Keratinocyte (primary cell): ENCODE results near the gene GDPD4. TPM values are rescaled to one million over a fixed set of nuclear protein-coding genes. Genes with fewer than 3 reads are reported as not detected.

Experiments
- DNase-seq: peaks from one replicate; pipeline ENCODE4 v3.0.0-alpha.2; 2011; ENCODE audit warnings: low read depth, missing footprints, low spot score
- FAIRE-seq: peaks from 2 replicates; lab custom pipeline; 2011; peaks lifted over from hg19 to GRCh38; lab: Jason Lieb, UNC
- H2AFZ ChIP-seq: 2 replicates; pipeline ENCODE4 v1.6.0; 2012; ENCODE audit warnings: low read length, control low read depth, inconsistent platforms; ENCODE audit not compliant: control insufficient read depth
- H3K27ac ChIP-seq: 2 replicates; pipeline ENCODE4 v1.5.1; 2011; ENCODE audit warnings: low read length; ENCODE audit not compliant: control insufficient read depth, insufficient read depth
- H3K27me3 ChIP-seq: 3 replicates; pipeline ENCODE4 v1.6.0; 2011; ENCODE audit warnings: low read length; ENCODE audit not compliant: control insufficient read depth, insufficient read depth; ENCODE audit errors: extremely low read depth
- H3K36me3 ChIP-seq, 2 experiments: 2 replicates in 1 of 2; 3 replicates in 1 of 2; pipeline ENCODE4 v1.5.1; 2011; ENCODE audit warnings: low read length in 2 of 2, mild to moderate bottlenecking in 1 of 2; ENCODE audit not compliant: control insufficient read depth in 2 of 2, insufficient read depth in 2 of 2; ENCODE audit errors: extremely low read depth in 1 of 2
- H3K4me1 ChIP-seq: 3 replicates; pipeline ENCODE4 v1.5.1; 2011; ENCODE audit warnings: low read length; ENCODE audit not compliant: control insufficient read depth, insufficient read depth; ENCODE audit errors: extremely low read depth
- H3K4me2 ChIP-seq: 3 replicates; pipeline ENCODE4 v1.6.0; 2011; ENCODE audit warnings: low read depth, low read length; ENCODE audit not compliant: control insufficient read depth, insufficient read depth; ENCODE audit errors: extremely low read depth
- H3K4me3 ChIP-seq, 3 experiments: fragments of 200-600 bp in 1 of 3; sonication (generic) in 1 of 3; 2 replicates in 2 of 3; 3 replicates in 1 of 3; pipeline ENCODE4 v1.5.1; 2011 to 2016; ENCODE audit warnings: low read length in 3 of 3, mild to moderate bottlenecking in 3 of 3, control low read depth in 2 of 3, inconsistent platforms in 1 of 3, low read depth in 1 of 3, mixed read lengths in 1 of 3, mixed run types in 1 of 3, moderate library complexity in 1 of 3; ENCODE audit not compliant: control insufficient read depth in 2 of 3, insufficient read depth in 2 of 3; ENCODE audit errors: extremely low read depth in 1 of 3
- H3K79me2 ChIP-seq: 2 replicates; pipeline ENCODE4 v1.6.0; 2012; ENCODE audit warnings: low read length; ENCODE audit not compliant: control insufficient read depth, insufficient read depth
- H3K9ac ChIP-seq: 3 replicates; pipeline ENCODE4 v1.6.0; 2011; ENCODE audit warnings: low read length; ENCODE audit not compliant: control insufficient read depth, insufficient read depth; ENCODE audit errors: extremely low read depth
- H3K9me1 ChIP-seq: 3 replicates; pipeline ENCODE4 v1.6.0; 2011; ENCODE audit warnings: low read length; ENCODE audit not compliant: control insufficient read depth, insufficient read depth; ENCODE audit errors: extremely low read depth
- H3K9me3 ChIP-seq: 2 replicates; pipeline ENCODE4 v1.5.1; 2012; ENCODE audit warnings: low read depth, low read length; ENCODE audit not compliant: control insufficient read depth
- H4K20me1 ChIP-seq: 3 replicates; pipeline ENCODE4 v1.6.0; 2011; ENCODE audit warnings: low read length; ENCODE audit not compliant: control insufficient read depth, insufficient read depth; ENCODE audit errors: extremely low read depth
- EZH2 ChIP-seq: IDR thresholded peaks from one replicate; pipeline ENCODE4 v1.6.1; 2012; ENCODE audit warnings: inconsistent platforms, mild to moderate bottlenecking, low read length, moderate library complexity
- dilution Hi-C: fragments of 300-500 bp; cut with MboI; formaldehyde crosslinking; loops from one replicate; pipeline ENCODE4 v1.7.0; 2020; ENCODE audit warnings: low sequenced_read_pairs; ENCODE audit not compliant: extremely low pct_ligation_motif_present
- polyA plus RNA-seq, 5 experiments: library from polyadenylated mRNA; depleted of rRNA in 3 of 5; stranded (reverse) in 3 of 5; stranded (forward) in 1 of 5; unstranded in 1 of 5; fragments of >200 nt; gene quantifications; 1 replicate in 1 of 5; 2 replicates in 3 of 5; 3 replicates in 1 of 5; pipeline versions ENCODE4 v1.2.1 to v1.2.3, GENCODE V29; 2011 to 2012; ENCODE audit warnings: missing spikeins in 2 of 5, low read depth in 1 of 5, low replicate concordance in 1 of 5
- TF ChIP-seq, protein P1 (sequence below), 3 experiments: IDR thresholded peaks in 1 of 3; conservative IDR thresholded peaks in 1 of 3; optimal IDR thresholded peaks in 1 of 3; 2 replicates in 2 of 3; 3 replicates in 1 of 3; pipeline versions ENCODE3 to v1.5.1; 2011; ENCODE audit warnings: low read length in 3 of 3, mild to moderate bottlenecking in 3 of 3, moderate library complexity in 2 of 3, control low read depth in 1 of 3, inconsistent platforms in 1 of 3; ENCODE audit not compliant: insufficient read depth in 2 of 3; ENCODE audit errors: extremely low read depth in 1 of 3

Gene GDPD4
- polyA plus RNA-seq, 1 donor (not counting 4 experiments of a cell fraction or from before 2014, with no cell fraction given) = not detected

DNA sequence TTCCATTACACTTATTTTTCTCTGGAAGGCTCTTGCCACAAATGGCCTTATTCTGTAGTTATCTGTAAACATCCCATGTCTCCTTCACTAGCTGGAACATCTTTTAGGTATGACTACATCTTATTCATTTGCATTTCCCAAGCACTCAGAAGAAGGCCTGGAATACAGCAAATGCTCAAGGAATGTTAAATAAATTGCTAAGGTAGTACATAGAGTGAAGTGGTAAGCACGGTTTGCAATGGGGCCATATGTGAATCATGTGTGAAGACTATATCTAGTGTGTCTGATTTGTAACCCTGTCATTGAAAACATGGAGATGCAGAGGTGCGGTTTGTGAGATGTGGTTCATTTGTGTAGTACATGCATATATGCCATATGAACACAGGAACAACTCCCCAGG is 33.5 kb downstream of the GDPD4 start:
- peak; percentile 59 for FAIRE-seq
- Histone ChIP-seq H3K9ac (no peak overlapping the region), H3K9me1 (no peaks in the 10 kb centered on the region), H3K4me2 (no peak overlapping the region), H4K20me1 (no peaks in the 10 kb centered on the region), H3K4me3 (no peak overlapping the region), H3K9me3 (no peaks in the 10 kb centered on the region), H2AFZ (no peak overlapping the region), H3K36me3 (no peaks in the 10 kb centered on the region), H3K4me1 (peaks cover 7% of the 10 kb centered on the region), H3K79me2 (no peaks in the 10 kb centered on the region), H3K27ac (no peak overlapping the region), H3K27me3 (no peaks in the 10 kb centered on the region)
- DNase-seq = no peak
- TF ChIP-seq EZH2 = no peak
- TF ChIP-seq, protein P1, sequence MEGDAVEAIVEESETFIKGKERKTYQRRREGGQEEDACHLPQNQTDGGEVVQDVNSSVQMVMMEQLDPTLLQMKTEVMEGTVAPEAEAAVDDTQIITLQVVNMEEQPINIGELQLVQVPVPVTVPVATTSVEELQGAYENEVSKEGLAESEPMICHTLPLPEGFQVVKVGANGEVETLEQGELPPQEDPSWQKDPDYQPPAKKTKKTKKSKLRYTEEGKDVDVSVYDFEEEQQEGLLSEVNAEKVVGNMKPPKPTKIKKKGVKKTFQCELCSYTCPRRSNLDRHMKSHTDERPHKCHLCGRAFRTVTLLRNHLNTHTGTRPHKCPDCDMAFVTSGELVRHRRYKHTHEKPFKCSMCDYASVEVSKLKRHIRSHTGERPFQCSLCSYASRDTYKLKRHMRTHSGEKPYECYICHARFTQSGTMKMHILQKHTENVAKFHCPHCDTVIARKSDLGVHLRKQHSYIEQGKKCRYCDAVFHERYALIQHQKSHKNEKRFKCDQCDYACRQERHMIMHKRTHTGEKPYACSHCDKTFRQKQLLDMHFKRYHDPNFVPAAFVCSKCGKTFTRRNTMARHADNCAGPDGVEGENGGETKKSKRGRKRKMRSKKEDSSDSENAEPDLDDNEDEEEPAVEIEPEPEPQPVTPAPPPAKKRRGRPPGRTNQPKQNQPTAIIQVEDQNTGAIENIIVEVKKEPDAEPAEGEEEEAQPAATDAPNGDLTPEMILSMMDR (optimal IDR thresholded peaks at IDR 0.05 in 1 of 3, IDR thresholded peaks at IDR 0.05 in 1 of 3, conservative IDR thresholded peaks at IDR 0.05 in 1 of 3; ENCODE audit: extremely low read depth in 1 of 3, insufficient read depth in 2 of 3, low read length in 3 of 3) = no peak
- dilution Hi-C loops = no loop called here

DNA sequence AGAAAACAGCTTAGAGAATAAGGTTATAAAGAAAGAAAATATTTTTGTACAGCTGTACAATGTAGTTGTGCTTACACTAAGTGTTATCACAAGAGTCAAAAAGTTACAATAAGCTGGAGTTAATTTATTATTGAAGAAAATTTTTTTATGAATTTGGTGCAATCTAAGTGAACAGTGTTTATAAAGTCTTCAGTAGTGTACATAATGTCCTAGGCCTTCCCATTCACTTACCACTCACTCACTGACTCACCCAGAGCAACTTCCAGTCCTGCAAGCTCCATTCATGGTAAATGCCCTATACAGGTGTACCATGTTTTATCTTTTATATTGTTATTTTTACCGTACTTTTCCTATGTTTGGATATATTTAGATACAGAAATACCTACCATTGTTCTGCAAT is 34.7 kb downstream of the GDPD4 start:
- DNase-seq (no peak), FAIRE-seq (no peak)
- H3K27ac ChIP-seq = no peak overlapping the region
- H3K4me2 ChIP-seq = no peak overlapping the region
- no peaks in the 10 kb centered on the region for H3K79me2 ChIP-seq
- no peaks in the 10 kb centered on the region for H3K9me1 ChIP-seq
- peaks cover 7% of the 10 kb centered on the region for H3K4me1 ChIP-seq
- H3K27me3 ChIP-seq = no peaks in the 10 kb centered on the region
- no peak overlapping the region for H3K4me3 ChIP-seq
- H3K9ac ChIP-seq = no peak overlapping the region
- dilution Hi-C loops = no loop called here
- TF ChIP-seq EZH2 = no peak
- TF ChIP-seq, protein P1 (optimal IDR thresholded peaks at IDR 0.05 in 1 of 3, IDR thresholded peaks at IDR 0.05 in 1 of 3, conservative IDR thresholded peaks at IDR 0.05 in 1 of 3; ENCODE audit: extremely low read depth in 1 of 3, insufficient read depth in 2 of 3, low read length in 3 of 3) = no peak
- no peak overlapping the region for H2AFZ ChIP-seq
- no peaks in the 10 kb centered on the region for H3K9me3 ChIP-seq
- H3K36me3 ChIP-seq = no peaks in the 10 kb centered on the region
- H4K20me1 ChIP-seq = no peaks in the 10 kb centered on the region
